ENCODE measurements around the gene ANKRD36B. TPM values are rescaled to one million over a fixed set of nuclear protein-coding genes. Genes with fewer than 3 reads are reported as not detected.
"Not testable (repeated sequence)": the region's sequence is repeated elsewhere in the genome, so short reads cannot be mapped to it uniquely, and the experiment has no call there.

Gene ANKRD36B
- 3.6 TPM for total RNA-seq
- long read RNA-seq: 0 reads

GRCh38 chr2:97589598-97590510 lies at the start of gene ANKRD36B:
Gene ANKRD36B, minus strand, starts transcription at chr2:97589877. Its CDS starts 192 bp downstream, at chr2:97589685.
- intact Hi-C loops (cut with DNase I): not testable (repeated sequence)
- DNase-seq (ENCODE audit: missing footprints) (peak; percentile 75), ATAC-seq (peak; percentile 82)

- ATAC-seq; intact Hi-C loops (cut with DNase I); DNase-seq (ENCODE audit: missing footprints): not testable (repeated sequence)
These were observed 36.4 kb upstream of the ANKRD36B start for GRCh38 chr2:97626049-97626430.

GRCh38 chr2:97625354-97626048 lies 35.8 kb upstream of the ANKRD36B start:
- intact Hi-C loops (cut with DNase I); ATAC-seq; DNase-seq (ENCODE audit: missing footprints): not testable (repeated sequence)

GRCh38 chr2:97622976-97623375 lies 33.3 kb upstream of the ANKRD36B start:
- DNase-seq (ENCODE audit: missing footprints); intact Hi-C loops (cut with DNase I); ATAC-seq: not testable (repeated sequence)

GRCh38 chr2:97620492-97620891 lies 30.8 kb upstream of the ANKRD36B start:
- DNase-seq (ENCODE audit: missing footprints); ATAC-seq; intact Hi-C loops (cut with DNase I): not testable (repeated sequence)

GRCh38 chr2:97618939-97619827 lies 29.5 kb upstream of the ANKRD36B start:
- not testable (repeated sequence) for ATAC-seq

GRCh38 chr2:97617911-97618310 lies 28.2 kb upstream of the ANKRD36B start:
- intact Hi-C loops (cut with DNase I): no loop called here
- no peak for ATAC-seq
- DNase-seq (ENCODE audit: missing footprints): no peak

More at GRCh38 chr2:97618939-97619827, 29.5 kb upstream of the ANKRD36B start:
- intact Hi-C loops (cut with DNase I); DNase-seq (ENCODE audit: missing footprints): not testable (repeated sequence)

GRCh38 chr2:97615746-97616145 lies 26.1 kb upstream of the ANKRD36B start:
- ATAC-seq; DNase-seq (ENCODE audit: missing footprints); intact Hi-C loops (cut with DNase I): not testable (repeated sequence)

- DNase-seq (ENCODE audit: missing footprints); intact Hi-C loops (cut with DNase I); ATAC-seq: not testable (repeated sequence)
These were observed 22.2 kb upstream of the ANKRD36B start for GRCh38 chr2:97611895-97612294.

- DNase-seq (ENCODE audit: missing footprints); intact Hi-C loops (cut with DNase I); ATAC-seq: not testable (repeated sequence)
These were observed 19.1 kb upstream of the ANKRD36B start for GRCh38 chr2:97608745-97609144.

- intact Hi-C loops (cut with DNase I); ATAC-seq: not testable (repeated sequence)
- DNase-seq (ENCODE audit: missing footprints): peak; percentile 1
These were observed 16.1 kb upstream of the ANKRD36B start for GRCh38 chr2:97605524-97606339.

GRCh38 chr2:97605109-97605508 lies 15.4 kb upstream of the ANKRD36B start:
- DNase-seq (ENCODE audit: missing footprints); ATAC-seq; intact Hi-C loops (cut with DNase I): not testable (repeated sequence)

GRCh38 chr2:97601537-97601936 lies 11.9 kb upstream of the ANKRD36B start:
- intact Hi-C loops (cut with DNase I); ATAC-seq; DNase-seq (ENCODE audit: missing footprints): not testable (repeated sequence)

- DNase-seq (ENCODE audit: missing footprints); intact Hi-C loops (cut with DNase I); ATAC-seq: not testable (repeated sequence)
These were observed 6.5 kb upstream of the ANKRD36B start for GRCh38 chr2:97596180-97596579.

- peak; percentile 9 for DNase-seq (ENCODE audit: missing footprints)
- intact Hi-C loops (cut with DNase I); ATAC-seq: not testable (repeated sequence)
These were observed 3.8 kb upstream of the ANKRD36B start for GRCh38 chr2:97593520-97593919.

- intact Hi-C loops (cut with DNase I): loop anchor here (1.0 kb wide), 1 partner anchor 107 kb away; no protein-coding TSS in a partner anchor
- DNase-seq (ENCODE audit: missing footprints): peak; percentile 81
- peak; percentile 93 for ATAC-seq
These were observed 1.1 kb upstream of the ANKRD36B start for GRCh38 chr2:97590515-97591394.

GRCh38 chr2:97589257-97589597 lies 450 bp downstream of the ANKRD36B start:
- DNase-seq (ENCODE audit: missing footprints); intact Hi-C loops (cut with DNase I): not testable (repeated sequence)

More at GRCh38 chr2:97589257-97589597, 450 bp downstream of the ANKRD36B start:
- ATAC-seq: not testable (repeated sequence)

All from Right ventricle myocardium inferior (tissue), 1 donor.